Medulla oblongata (tissue), 1 donor: ENCODE data around the gene TPP1.

ENCODE experiments used
- DNase-seq: peaks from one replicate; pipeline ENCODE4 v3.0.0-alpha.2; 2015; ENCODE audit errors: extremely low spot score

The TPP1 gene

DNA sequence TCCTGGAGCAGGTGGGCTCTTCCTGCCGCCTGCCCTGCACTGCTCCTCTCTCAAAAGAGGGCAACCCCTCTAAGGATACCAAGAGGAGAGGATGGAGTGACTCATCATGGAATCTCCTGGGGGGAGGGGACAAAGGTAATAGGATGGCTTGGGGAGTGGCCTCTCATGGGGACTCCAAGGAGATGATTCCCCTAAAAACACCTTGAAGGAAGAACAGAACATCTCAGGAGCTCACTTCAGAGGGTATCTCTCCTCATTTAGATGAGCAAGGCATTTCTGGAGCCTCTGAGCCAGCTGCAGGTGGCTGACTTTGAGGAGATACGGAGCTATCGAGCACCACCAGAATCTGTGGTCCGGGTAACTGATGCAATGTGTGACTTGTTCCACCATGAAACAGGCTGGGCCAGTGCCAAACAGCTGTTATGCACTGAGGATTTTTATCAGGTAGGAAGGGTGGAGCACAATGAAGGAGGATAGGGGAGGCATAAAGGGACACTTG is 56.1 kb downstream of the TPP1 start:
- no peak for DNase-seq
